ENCODE results near the gene ARHGAP27. TPM values are rescaled to one million over a fixed set of nuclear protein-coding genes. Genes with fewer than 3 reads are reported as not detected.

ARHGAP27 gene
- total RNA-seq, 1 donor from 2014 or later: 10.0 TPM

GRCh38 chr17:45395569-45396415 is 36.9 kb downstream of the ARHGAP27 start:
- H3K4me2 ChIP-seq (ENCODE audit: low read length): peak overlapping the region; percentile 80
- peak overlapping the region; percentile 41 for H3K9ac ChIP-seq (ENCODE audit: low read length)
- no peak overlapping the region for H3K27ac ChIP-seq (ENCODE audit: low read depth, low read length)
- Mint-ChIP-seq H3K36me3 (ENCODE audit: low read depth, unreplicated experiment) (peaks cover 3% of the 10 kb centered on the region), H3K4me3 (ENCODE audit: unreplicated experiment) (no peak overlapping the region), H3K27ac (ENCODE audit: unreplicated experiment) (no peak overlapping the region), H3K27me3 (ENCODE audit: low read depth, unreplicated experiment) (peaks cover 22% of the 10 kb centered on the region), H3K4me1 (ENCODE audit: low read depth, unreplicated experiment) (peaks cover 2% of the 10 kb centered on the region), H3K9me3 (ENCODE audit: unreplicated experiment) (peaks cover 4% of the 10 kb centered on the region)
- no peaks in the 10 kb centered on the region for H3K27me3 ChIP-seq (ENCODE audit: insufficient read depth, low read length)
- no peaks in the 10 kb centered on the region for H3K79me2 ChIP-seq (ENCODE audit: insufficient read depth, low read length)
- peaks cover 8% of the 10 kb centered on the region for H3K4me1 ChIP-seq (ENCODE audit: insufficient read depth, low read length)
- no peaks in the 10 kb centered on the region for H4K20me1 ChIP-seq (ENCODE audit: insufficient read depth, low read length)
- H3K4me3 ChIP-seq (ENCODE audit: insufficient read depth, low read depth, low read length): peak overlapping the region; percentile 34
- peak overlapping the region; percentile 99 for H2AFZ ChIP-seq (ENCODE audit: low read depth, low read length)
- no peaks in the 10 kb centered on the region for H3K9me3 ChIP-seq (ENCODE audit: insufficient read depth, low read depth, low read length)
- FAIRE-seq (no peak), DNase-seq (ENCODE audit: low read depth) (no peak)
- no peaks in the 10 kb centered on the region for H3K36me3 ChIP-seq (ENCODE audit: insufficient read depth, low read length)
- no peak for TF ChIP-seq CTCF (IDR thresholded peaks at IDR 0.05; ENCODE audit: insufficient read depth, low read depth, low read length)

GRCh38 chr17:45394913-45395568 is 37.6 kb downstream of the ARHGAP27 start:
- FAIRE-seq (peak; percentile 86), DNase-seq (ENCODE audit: low read depth) (peak; percentile 74)
- no peak overlapping the region for H3K4me3 Mint-ChIP-seq (ENCODE audit: unreplicated experiment)
- Histone ChIP-seq H3K4me3 (ENCODE audit: insufficient read depth, low read depth, low read length) (peak overlapping the region; percentile 34), H3K36me3 (ENCODE audit: insufficient read depth, low read length) (no peaks in the 10 kb centered on the region), H3K79me2 (ENCODE audit: insufficient read depth, low read length) (no peaks in the 10 kb centered on the region), H4K20me1 (ENCODE audit: insufficient read depth, low read length) (no peaks in the 10 kb centered on the region), H3K4me1 (ENCODE audit: insufficient read depth, low read length) (peaks cover 8% of the 10 kb centered on the region), H3K9ac (ENCODE audit: low read length) (peak overlapping the region; percentile 41), H3K4me2 (ENCODE audit: low read length) (peak overlapping the region; percentile 80), H2AFZ (ENCODE audit: low read depth, low read length) (peak overlapping the region; percentile 99), H3K27ac (ENCODE audit: low read depth, low read length) (no peak overlapping the region), H3K9me3 (ENCODE audit: insufficient read depth, low read depth, low read length) (no peaks in the 10 kb centered on the region), H3K27me3 (ENCODE audit: insufficient read depth, low read length) (no peaks in the 10 kb centered on the region)
- H3K9me3 Mint-ChIP-seq (ENCODE audit: unreplicated experiment): peaks cover 4% of the 10 kb centered on the region
- no peak overlapping the region for H3K27ac Mint-ChIP-seq (ENCODE audit: unreplicated experiment)
- peaks cover 2% of the 10 kb centered on the region for H3K4me1 Mint-ChIP-seq (ENCODE audit: low read depth, unreplicated experiment)
- peaks cover 3% of the 10 kb centered on the region for H3K36me3 Mint-ChIP-seq (ENCODE audit: low read depth, unreplicated experiment)
- peaks cover 23% of the 10 kb centered on the region for H3K27me3 Mint-ChIP-seq (ENCODE audit: low read depth, unreplicated experiment)
- TF ChIP-seq CTCF (IDR thresholded peaks at IDR 0.05; ENCODE audit: insufficient read depth, low read depth, low read length) (peak; percentile 66), EZH2 (IDR thresholded peaks at IDR 0.05; ENCODE audit: insufficient read depth, low read length) (no peak)
